NK-92 (cell line): Measurements from ENCODE around the gene CCDC78.
"Not testable (repeated sequence)": the region's sequence is repeated elsewhere in the genome, so short reads cannot be mapped to it uniquely, and the experiment has no call there.

ENCODE experiments used
- DNase-seq: peaks from one replicate; lab custom pipeline; 2025; ENCODE audit not compliant: unreplicated experiment; lab: John Stamatoyannopoulos, UW

CCDC78 gene

DNA sequence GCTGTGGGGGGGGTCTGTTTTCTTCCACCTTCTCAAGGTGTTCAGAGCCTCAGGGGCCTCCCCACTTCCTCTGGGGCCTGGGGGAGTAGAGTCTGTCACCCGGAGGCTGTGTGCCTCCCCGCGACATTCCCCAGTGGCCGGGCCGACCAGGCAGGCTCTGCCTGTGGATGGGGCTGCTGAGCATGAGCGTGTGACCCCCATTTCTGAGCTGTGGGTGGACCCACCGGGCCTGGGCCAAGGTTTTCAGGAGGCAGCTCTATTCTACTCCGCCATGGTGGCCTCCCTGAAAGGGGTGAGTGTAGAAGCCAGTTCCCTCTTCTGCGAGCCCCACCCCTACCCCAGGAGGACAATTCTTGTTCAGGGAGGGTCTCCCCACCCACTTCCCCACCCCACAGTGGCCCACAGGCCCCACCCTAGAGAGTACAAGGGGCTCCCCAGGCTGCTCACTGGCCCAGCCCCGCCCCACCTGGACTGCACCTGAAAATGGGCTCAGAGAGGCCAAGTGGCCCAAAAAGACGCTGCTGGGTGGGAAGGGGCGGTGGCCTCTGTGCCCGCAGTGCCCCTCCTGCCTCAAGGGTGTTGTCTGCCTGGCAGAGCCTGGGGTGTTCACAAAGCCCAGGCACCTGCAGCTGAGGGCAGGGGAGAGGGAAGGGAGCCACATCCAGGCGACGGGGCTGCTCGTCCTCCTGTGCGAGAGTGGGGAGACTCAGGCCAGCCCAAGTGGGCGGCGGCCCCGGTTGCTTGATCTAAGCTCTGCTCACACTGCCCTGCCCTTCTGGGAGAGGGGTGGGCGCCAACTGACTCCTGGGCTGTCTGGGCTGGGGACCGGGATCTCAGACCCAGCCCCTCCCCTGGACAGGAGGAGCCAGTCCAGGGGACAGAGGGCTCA lies 35.6 kb upstream of the CCDC78 start:
- DNase-seq, result no peak

DNA sequence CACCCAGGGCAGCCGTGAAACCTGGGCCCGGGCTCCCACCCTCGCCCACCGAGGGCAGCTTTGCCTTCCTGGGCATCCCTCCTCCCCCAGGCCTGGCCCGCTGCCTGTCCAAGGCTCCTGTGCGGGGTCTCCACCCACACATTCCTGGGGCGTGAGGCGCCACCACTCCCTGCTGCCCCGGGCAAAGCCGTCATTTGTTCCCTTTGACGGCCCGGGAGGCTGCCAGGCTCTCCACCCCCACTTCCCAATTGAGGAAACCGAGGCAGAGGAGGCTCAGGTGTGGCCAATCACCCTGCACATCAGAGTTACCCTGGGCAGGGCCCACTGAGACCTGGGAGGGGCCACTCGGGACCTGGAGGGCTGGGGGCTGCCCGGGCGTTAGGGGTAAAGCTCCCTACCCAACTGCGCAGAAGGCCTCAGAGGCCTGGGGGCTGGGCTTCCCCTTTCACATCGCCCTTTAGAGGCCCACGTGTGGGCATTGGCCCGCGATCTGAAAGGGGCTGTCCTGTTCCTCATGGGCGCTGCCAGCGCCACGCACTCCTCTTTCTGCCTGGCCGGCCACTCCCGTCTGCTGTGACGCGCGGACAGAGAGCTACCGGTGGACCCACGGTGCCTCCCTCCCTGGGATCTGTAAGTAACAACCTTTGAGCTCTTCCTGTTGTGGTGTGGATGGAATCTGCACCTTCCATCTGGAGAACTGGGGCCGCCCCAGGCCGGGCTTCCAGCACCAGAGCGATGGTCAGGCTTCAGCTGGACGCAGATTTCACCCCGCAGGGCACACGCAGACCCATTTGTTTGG lies 34.5 kb upstream of the CCDC78 start, which contains the start of gene MSLN:
Gene MSLN (plus strand): TSS at position 190 of the 799 bp plus-strand sequence. CDS start 1,947 bp downstream, outside the sequence.
- DNase-seq, result no peak

GRCh38 chr16:760065-760464 lies 33.8 kb upstream of the CCDC78 start:
- DNase-seq, result no peak

DNA sequence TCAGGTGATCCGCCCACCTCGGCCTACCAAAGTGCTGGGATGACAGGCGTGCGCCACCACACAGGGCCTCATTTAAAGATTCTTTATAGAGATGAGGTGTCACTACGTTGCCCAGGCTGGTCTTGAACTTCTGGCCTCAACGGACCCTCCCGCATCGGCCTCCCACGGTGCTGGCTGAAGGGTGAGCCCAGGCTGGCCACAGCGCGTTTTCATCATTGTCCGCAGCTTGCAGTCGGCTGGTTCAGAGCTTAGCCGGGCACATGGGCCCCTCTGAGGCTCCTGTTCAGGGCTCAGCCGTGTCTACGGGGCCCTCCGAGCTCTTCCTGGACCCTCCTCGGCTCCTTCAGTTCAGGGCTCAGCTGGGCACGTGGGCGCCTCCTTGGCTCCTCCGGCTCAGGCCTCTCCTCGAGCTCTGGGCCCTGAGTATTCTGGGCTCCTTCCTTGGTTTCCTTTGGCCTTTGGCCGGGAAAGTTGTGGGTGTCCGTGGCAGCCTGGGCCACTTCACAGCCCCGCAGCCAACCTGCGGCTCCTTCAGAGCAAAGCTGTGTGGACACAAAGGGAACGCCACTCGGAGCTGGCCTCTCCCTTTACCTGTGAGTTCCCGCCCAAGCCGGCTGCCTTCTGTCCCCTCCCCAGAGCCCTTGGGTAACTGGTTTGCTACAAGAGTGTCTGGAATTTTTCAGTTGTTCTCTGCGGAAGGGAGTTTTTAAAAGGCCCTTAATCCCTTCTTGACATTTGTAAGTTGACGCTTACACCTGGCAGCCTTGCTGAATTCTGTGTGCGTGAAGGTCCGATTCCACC lies 33.1 kb upstream of the CCDC78 start:
- no peak for DNase-seq

DNA sequence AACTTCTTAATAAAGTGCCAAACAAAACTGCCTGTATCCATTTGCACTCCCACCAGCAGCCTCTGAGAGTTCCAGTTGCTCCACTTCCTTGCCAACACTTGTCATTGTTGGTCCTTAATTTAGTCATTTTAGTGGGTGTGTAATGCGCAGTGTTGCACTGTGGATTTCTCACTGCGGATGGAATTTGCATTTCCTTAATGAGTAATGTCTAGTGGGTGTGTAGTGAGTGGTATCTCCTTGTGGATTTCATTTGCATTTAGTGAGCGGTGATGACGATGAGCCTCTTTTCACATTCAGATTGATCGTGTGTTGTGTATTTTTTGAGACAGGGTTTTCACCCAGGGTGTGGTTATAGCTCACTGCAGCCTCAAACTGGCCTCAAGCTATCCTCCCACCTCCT lies 30.2 kb upstream of the CCDC78 start:
- no peak for DNase-seq

- no peak for DNase-seq
Measured at GRCh38 chr16:754656-755055, 28.4 kb upstream of the CCDC78 start.

- not testable (repeated sequence) for DNase-seq
Measured at GRCh38 chr16:754121-754607, 27.9 kb upstream of the CCDC78 start.

GRCh38 chr16:752007-752312 lies 25.7 kb upstream of the CCDC78 start:
- DNase-seq, result no peak

DNA sequence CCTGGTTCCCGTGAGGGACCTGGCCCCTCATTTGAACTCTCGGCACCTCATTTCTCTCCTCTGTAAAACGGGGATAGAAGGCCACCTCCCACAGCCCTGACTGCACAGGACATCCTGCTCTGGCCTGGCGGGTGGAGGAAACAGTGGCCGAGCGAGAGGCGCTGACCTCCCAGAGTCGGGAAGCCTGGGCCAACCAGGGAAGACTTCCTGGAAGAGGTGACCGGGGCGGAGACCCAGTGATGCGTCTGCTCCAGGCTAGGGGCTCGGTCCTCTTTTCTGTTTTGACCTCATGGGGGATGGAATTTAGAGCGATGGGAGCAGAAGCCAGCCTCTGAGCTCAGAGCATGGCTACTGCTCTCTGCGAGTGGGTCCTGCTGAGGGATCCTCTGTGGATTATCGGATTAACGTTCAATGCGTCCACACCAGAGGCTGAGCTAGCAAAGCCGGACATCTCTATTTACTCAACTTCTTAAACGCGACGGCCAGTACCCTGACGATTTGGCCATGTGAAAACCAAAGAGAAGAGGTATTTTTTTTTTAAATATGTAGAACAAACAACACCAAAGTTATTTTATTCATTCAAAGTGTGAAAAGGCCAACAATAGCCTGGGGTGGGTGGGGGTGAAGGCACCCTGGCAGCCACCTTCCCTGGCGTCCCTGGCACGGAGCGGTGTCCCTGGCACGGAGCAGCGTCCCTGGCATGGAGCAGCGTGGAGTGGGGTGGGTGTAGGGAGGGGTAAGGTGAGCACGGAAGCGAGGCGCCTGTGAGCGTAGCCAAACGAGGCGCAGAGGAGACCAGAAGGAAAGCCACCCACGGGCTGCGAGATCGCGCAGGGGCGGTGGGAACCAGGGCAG lies 25.1 kb upstream of the CCDC78 start:
- no peak for DNase-seq

DNA sequence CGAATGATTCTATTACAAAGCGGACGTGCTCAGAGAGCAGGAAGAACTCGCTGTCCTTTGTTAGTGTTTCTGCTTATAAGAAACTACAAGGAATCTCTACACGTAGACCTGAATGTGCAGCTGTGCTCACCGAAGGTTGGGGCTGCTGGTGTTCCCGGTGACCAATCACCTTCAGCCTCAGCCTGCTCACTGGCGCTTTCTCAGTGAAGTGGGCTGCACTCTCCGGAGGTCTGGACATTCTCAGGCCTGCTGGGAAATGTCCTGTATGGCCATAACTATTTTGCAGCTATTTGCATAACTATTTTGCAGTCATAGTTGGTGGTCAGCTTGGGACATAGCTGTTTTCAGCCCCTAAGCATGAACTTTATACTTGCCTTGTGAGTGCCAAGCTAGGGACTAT lies 24.2 kb upstream of the CCDC78 start:
- no peak for DNase-seq

GRCh38 chr16:749010-749409 lies 22.8 kb upstream of the CCDC78 start:
- no peak for DNase-seq

DNA sequence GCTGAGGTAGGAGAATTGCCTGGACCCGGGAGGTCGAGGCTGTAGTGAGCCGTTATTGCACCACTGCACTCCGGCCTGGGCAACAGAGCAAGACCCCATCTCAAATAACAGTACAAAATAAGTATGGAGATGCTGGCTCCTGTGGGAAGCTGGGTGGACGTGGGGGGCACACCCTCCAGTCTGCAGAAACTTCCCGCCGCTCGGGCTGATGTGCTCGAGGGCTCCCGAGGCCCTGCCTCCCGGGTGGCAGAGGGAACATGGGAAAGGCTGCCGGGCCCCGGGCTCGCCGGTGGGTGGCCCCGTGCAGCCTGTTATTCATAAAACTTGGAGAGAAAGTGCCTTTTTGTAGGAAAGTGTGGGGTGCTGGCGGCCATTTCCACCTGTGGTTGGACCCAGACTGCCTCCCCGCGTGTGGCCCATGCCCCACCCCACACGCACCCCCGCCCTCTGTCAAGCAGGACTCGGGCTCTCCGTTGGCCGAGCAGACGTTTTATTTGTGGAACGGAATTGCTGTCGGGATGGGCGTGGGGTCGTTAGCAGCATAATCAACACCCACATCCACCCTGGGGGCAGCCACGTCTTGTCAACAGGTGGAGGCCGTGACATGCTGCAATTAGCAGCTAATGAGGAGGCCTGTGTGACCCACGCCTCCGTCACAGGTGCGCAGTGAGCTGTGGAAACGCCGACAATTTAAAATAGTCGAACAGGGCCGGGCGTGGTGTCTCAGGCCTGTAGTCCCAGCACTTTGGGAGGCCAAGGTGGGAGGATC lies 21.9 kb upstream of the CCDC78 start:
- DNase-seq, result no peak

GRCh38 chr16:746637-747036 lies 20.4 kb upstream of the CCDC78 start:
- DNase-seq, result no peak

DNA sequence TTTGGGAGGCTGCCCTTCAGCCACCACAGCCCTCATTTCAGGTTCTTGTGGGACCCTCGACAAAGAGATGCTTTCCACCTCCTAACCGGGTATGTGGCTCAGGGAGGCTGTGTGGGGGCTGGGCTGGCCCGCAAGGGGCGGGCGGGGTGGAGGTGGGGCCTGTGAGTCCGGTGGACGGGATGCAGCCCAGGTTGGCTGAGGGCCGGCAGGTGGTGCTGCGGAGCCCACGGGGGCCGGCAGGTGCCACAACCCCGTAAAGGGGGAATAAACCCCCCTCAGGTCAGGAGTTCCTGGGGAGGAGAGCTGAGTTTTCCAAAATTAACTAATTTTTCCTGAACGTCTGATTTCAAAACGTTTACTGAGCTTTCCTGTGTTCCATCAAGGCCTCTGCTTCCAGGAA lies 19.5 kb upstream of the CCDC78 start:
- no peak for DNase-seq

GRCh38 chr16:743794-744500 lies 17.7 kb upstream of the CCDC78 start:
- no peak for DNase-seq

DNA sequence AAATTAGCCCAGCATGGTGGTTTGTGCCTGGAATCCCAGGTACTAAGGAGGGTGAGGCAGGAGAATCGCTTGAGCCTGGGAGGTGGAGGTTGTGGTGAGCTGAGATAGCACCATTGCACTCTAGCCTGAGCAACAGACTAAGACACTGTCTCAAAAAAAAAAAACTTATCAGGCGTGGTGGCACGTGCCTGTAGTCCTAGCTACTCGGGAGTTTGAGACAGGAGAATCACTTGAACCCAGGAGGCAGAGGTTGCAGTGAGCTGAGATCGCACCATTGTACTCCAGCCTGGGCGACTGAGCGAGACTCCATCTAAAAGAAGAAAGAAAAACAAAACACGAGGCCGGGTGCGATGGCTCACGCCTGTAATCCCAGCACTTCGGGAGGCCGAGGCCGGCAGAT lies 16.7 kb upstream of the CCDC78 start:
- not testable (repeated sequence) for DNase-seq

GRCh38 chr16:741986-742629 lies 15.9 kb upstream of the CCDC78 start:
- no peak for DNase-seq

GRCh38 chr16:740764-741505 lies 14.7 kb upstream of the CCDC78 start, which contains the start of gene CIAO3:
TSS of gene CIAO3 (minus strand) at chr16:740997. CDS start at chr16:740985, 12 bp downstream.
- DNase-seq, result peak; percentile 53
